ENCODE results near the gene TNNC2.

The TNNC2 gene

GRCh38 chr20:45779011-45779915 is 47.8 kb downstream of the TNNC2 start:
- no peak for DNase-seq

- no peak for DNase-seq
Measured at GRCh38 chr20:45776931-45777330, 50.2 kb downstream of the TNNC2 start.

- no peak for DNase-seq
Measured at GRCh38 chr20:45775411-45775810, 51.7 kb downstream of the TNNC2 start.

GRCh38 chr20:45774945-45775344 is 52.2 kb downstream of the TNNC2 start:
- no peak for DNase-seq
